Choroid plexus epithelial cell (primary cell): Measurements from ENCODE around the gene PLPPR5.
"Not testable (repeated sequence)": the region's sequence is repeated elsewhere in the genome, so short reads cannot be mapped to it uniquely, and the experiment has no call there.

Experiments used
- DNase-seq: peaks from one replicate; pipeline ENCODE4 v3.0.0-alpha.2; 2010; ENCODE audit warnings: low read depth
- H3K4me3 ChIP-seq: 2 replicates; pipeline ENCODE4 v1.5.1; 2011; ENCODE audit warnings: low read depth, mild to moderate bottlenecking, control low read depth, low read length, moderate library complexity
- TF ChIP-seq, protein P1 (sequence below): conservative IDR thresholded peaks from 2 replicates; pipeline ENCODE4 v1.5.1; 2011; ENCODE audit warnings: low read depth, mild to moderate bottlenecking, control low read depth, inconsistent platforms, low read length, moderate library complexity

The PLPPR5 gene

DNA sequence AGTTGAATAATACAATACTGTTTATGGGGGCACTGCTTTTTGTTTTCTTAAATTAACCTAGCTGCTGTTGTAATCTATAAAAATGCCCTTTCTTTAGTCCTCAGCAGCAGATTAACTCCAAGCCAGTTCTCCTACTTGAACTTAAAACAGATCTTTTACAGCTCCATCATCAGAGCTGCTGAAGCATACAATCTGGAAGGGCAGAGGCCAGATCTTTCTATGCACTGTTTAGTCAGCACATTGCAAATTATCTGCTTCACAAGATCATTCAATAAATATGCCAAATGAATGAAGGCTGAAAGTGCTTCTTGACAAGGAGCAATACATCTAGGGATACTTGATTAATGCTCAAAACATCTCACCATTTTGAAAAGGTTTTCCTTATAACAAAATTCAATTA, 115.8 kb downstream of the PLPPR5 start:
- no peak for DNase-seq
- H3K4me3 ChIP-seq, result no peak overlapping the region
- TF ChIP-seq, protein P1, sequence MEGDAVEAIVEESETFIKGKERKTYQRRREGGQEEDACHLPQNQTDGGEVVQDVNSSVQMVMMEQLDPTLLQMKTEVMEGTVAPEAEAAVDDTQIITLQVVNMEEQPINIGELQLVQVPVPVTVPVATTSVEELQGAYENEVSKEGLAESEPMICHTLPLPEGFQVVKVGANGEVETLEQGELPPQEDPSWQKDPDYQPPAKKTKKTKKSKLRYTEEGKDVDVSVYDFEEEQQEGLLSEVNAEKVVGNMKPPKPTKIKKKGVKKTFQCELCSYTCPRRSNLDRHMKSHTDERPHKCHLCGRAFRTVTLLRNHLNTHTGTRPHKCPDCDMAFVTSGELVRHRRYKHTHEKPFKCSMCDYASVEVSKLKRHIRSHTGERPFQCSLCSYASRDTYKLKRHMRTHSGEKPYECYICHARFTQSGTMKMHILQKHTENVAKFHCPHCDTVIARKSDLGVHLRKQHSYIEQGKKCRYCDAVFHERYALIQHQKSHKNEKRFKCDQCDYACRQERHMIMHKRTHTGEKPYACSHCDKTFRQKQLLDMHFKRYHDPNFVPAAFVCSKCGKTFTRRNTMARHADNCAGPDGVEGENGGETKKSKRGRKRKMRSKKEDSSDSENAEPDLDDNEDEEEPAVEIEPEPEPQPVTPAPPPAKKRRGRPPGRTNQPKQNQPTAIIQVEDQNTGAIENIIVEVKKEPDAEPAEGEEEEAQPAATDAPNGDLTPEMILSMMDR, result no peak

- no peak for DNase-seq
- TF ChIP-seq, protein P1, result no peak
- H3K4me3 ChIP-seq, result no peak overlapping the region
These were observed 117.2 kb downstream of the PLPPR5 start for GRCh38 chr1:98887507-98887906.

DNA sequence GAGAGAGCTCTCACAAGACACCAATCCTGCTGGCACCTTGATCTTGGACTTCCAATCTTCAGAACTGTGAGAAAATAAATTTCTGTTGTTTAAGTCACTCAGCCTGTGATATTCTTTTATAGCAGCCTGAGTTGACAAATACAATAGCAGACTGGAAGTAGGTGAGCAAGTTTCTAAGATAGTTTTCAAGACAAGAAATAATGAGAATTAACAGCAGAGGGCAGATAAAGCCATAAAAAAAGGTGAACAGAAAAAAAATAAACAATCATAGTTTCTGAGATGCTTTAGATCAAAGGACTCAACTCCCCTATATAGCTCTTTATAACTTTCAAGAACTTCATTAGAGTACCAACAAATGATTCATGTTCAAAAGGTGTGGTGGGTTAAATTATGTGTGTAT, 119.8 kb downstream of the PLPPR5 start:
- no peak overlapping the region for H3K4me3 ChIP-seq
- TF ChIP-seq, protein P1, result peak; percentile 16
- DNase-seq, result peak; percentile 18

DNA sequence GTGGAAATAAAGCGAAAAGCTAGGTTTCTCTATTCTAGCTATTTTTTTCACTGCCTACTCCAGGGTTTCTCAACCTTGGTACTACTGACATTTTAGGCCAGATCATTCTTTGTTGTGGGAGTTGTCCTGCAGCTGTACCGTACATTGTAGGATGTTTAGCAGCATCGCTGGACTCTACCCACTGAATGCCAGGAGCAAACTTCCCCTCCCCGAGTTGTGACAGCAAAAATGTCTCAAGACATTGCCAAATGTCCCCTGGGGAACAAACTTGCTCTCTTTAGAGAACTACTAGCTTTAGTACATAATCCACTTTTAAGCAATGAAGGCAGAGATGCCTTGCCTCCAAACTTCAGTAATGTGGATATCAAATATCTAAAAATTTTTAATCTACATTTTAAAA, 122.8 kb downstream of the PLPPR5 start:
- TF ChIP-seq, protein P1, result no peak
- DNase-seq, result no peak
- no peak overlapping the region for H3K4me3 ChIP-seq

DNA sequence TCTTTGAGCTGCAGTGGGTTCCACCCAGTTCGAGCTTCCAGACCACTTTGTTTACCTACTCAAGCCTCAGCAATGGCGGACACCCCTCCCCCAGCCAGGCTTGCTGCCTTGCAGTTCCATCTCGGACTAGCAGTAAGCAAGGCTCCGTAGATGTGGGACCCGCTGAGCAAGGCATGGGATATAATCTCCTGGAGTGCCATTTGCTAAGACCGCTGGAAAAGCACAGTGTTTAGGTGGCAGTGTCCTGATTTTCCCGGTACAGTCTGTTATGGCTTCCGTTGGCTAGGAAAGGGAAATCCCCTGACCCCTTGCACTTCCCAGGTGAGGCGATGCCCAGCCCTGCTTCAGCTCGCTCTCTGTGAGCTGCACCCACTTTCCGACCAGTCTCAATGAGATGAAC, 123.4 kb downstream of the PLPPR5 start:
- not testable (repeated sequence) for H3K4me3 ChIP-seq, DNase-seq

GRCh38 chr1:98874828-98875227, 129.8 kb downstream of the PLPPR5 start:
- no peak overlapping the region for H3K4me3 ChIP-seq
- DNase-seq, result no peak
- TF ChIP-seq, protein P1, result no peak

DNA sequence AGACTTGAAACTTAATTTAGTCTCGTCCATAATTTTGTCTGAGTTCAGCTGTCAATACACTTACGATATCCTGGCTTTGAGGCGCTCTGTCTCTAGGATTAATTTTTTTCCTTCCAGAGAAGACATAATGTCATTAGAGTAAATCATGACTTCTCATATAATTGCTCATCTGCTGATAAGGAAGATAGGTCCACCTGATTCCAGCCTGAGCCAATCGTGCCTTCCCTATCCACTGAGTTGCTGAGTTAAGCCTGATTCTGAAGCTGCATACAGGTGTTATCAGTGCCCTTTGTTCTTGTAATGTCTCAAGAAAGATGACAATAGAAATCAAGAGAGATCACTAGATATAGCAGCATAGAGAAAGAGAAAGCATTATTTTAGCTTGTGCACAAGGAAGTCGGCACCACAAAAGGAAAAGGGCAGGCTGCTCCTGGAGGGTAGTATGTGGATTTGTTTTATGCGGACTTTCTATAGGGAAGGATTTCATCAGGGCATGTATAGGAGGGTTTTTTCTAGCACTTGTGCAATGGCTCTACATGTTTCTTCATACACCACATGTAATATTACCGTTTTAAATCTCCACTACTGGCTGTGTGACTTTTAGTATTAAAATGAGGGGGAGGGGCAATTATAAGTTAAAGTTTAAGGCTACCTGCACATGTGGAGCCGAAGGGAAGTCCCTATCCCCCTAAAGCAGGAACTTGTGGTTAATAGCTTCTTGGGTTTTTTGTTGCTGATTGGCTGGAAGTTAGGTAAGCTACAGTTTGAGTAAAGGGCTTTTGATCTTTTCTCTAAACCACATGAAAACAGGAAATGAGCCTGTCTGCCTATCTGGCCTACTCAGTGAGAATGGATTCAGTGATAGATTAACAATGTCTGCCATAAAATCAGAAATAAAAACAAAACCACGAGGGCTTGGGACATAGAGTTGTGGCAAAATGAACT, 133.4 kb downstream of the PLPPR5 start:
- TF ChIP-seq, protein P1, result no peak
- H3K4me3 ChIP-seq, result no peak overlapping the region
- DNase-seq, result peak; percentile 31
